ENCODE results near the gene SEMA6A. TPM values are rescaled to one million over a fixed set of nuclear protein-coding genes. Genes with fewer than 3 reads are reported as not detected.
A peak's percentile ranks its signal among the peaks of the same experiment; 100 is the strongest.

Gene SEMA6A
- total RNA-seq, 2 donors from 2014 or later: 79.6 to 328 TPM

- Mint-ChIP-seq H3K36me3 (ENCODE audit: low read depth) (no peaks in the 10 kb centered on the region), H3K9me3 (no peaks in the 10 kb centered on the region), H3K27ac (no peak overlapping the region), H3K4me1 (peaks cover 2% of the 10 kb centered on the region), H3K27me3 (ENCODE audit: insufficient read depth) (no peaks in the 10 kb centered on the region), H3K4me3 (no peak overlapping the region)
- DNase-seq: no peak
- TF ChIP-seq CTCF (conservative IDR thresholded peaks at IDR 0.05): no peak
- Histone ChIP-seq H3K9me3 (ENCODE audit: control insufficient read depth, low read length) (no peaks in the 10 kb centered on the region), H3K27ac (ENCODE audit: low read depth, low read length) (no peak overlapping the region), H3K4me3 (ENCODE audit: low read length) (no peak overlapping the region), H3K36me3 (ENCODE audit: control insufficient read depth, insufficient read depth, low read length) (no peaks in the 10 kb centered on the region), H3K27me3 (ENCODE audit: control insufficient read depth, insufficient read depth, low read length, poor library complexity, severe bottlenecking) (no peaks in the 10 kb centered on the region), H3K9ac (ENCODE audit: extremely low read depth, low read length, poor library complexity, severe bottlenecking) (no peak overlapping the region), H3K4me1 (ENCODE audit: control insufficient read depth, insufficient read depth, low read length) (no peaks in the 10 kb centered on the region)
- WGBS, 2 experiments (ENCODE audit: insufficient coverage in 1 of 2, insufficient read length in 1 of 2): 91 to 96% methylated on average over 8 to 10 of the region's 10 CpGs
Measured at GRCh38 chr5:116401576-116401975, 173.0 kb downstream of the SEMA6A start.

DNA sequence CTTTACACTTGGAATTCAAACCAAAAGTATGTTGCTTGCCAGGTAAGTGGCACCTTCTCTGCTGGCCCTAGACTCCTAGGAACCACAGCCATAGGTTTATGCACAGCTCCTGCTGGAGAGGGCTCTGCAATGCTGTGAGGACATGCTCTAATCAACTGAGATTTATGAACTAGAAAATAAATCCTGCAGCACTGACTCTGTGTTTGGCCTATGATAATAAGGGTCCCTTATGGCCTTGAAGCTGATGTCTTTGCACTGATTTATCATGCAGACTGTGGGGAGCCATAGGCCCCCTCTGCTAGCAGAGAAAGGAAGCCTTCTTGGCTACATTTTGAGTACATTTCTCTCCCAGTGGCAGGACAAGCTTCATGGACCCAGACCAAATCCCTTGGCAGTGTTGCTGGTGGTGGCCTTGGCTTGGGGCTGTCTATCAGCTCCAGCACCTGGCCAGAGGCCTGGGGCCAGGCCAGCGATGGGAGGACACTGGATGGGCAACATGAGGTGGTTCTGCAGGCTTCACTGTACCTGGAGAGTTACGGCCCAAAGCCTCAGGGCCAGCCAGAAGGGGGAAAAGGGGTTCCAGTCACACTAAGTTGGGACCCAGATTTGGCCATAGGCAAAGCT lies 178.0 kb downstream of the SEMA6A start:
- no peaks in the 10 kb centered on the region for H3K27me3 ChIP-seq (ENCODE audit: control insufficient read depth, insufficient read depth, low read length, poor library complexity, severe bottlenecking)
- peaks cover 14% of the 10 kb centered on the region for H3K4me1 ChIP-seq (ENCODE audit: control insufficient read depth, insufficient read depth, low read length)
- H3K27ac ChIP-seq (ENCODE audit: low read depth, low read length): no peak overlapping the region
- H3K36me3 ChIP-seq (ENCODE audit: control insufficient read depth, insufficient read depth, low read length): no peaks in the 10 kb centered on the region
- no peak overlapping the region for H3K9ac ChIP-seq (ENCODE audit: extremely low read depth, low read length, poor library complexity, severe bottlenecking)
- no peak for TF ChIP-seq CTCF (conservative IDR thresholded peaks at IDR 0.05)
- Mint-ChIP-seq H3K27ac (no peak overlapping the region), H3K36me3 (ENCODE audit: low read depth) (no peaks in the 10 kb centered on the region), H3K4me3 (no peak overlapping the region), H3K27me3 (ENCODE audit: insufficient read depth) (no peaks in the 10 kb centered on the region), H3K4me1 (peaks cover 24% of the 10 kb centered on the region), H3K9me3 (no peaks in the 10 kb centered on the region)
- no peak overlapping the region for H3K4me3 ChIP-seq (ENCODE audit: low read length)
- 94 to 100% methylated on average over 1 to 2 of the region's 2 CpGs for WGBS, 2 experiments (ENCODE audit: insufficient coverage in 1 of 2, insufficient read length in 1 of 2)
- no peaks in the 10 kb centered on the region for H3K9me3 ChIP-seq (ENCODE audit: control insufficient read depth, low read length)
- DNase-seq: no peak

GRCh38 chr5:116395631-116396203 lies 178.9 kb downstream of the SEMA6A start:
- no peak overlapping the region for H3K4me3 Mint-ChIP-seq
- no peaks in the 10 kb centered on the region for H3K9me3 Mint-ChIP-seq
- H3K27me3 ChIP-seq (ENCODE audit: control insufficient read depth, insufficient read depth, low read length, poor library complexity, severe bottlenecking): no peaks in the 10 kb centered on the region
- H3K27ac ChIP-seq (ENCODE audit: low read depth, low read length): peak overlapping the region; percentile 42
- WGBS, 2 experiments (ENCODE audit: insufficient coverage in 1 of 2, insufficient read length in 1 of 2): 66 to 71% methylated on average over 4 of the region's 4 CpGs
- H3K36me3 Mint-ChIP-seq (ENCODE audit: low read depth): no peaks in the 10 kb centered on the region
- H3K9ac ChIP-seq (ENCODE audit: extremely low read depth, low read length, poor library complexity, severe bottlenecking): no peak overlapping the region
- no peaks in the 10 kb centered on the region for H3K27me3 Mint-ChIP-seq (ENCODE audit: insufficient read depth)
- peaks cover 14% of the 10 kb centered on the region for H3K4me1 ChIP-seq (ENCODE audit: control insufficient read depth, insufficient read depth, low read length)
- H3K4me3 ChIP-seq (ENCODE audit: low read length): no peak overlapping the region
- DNase-seq: peak; percentile 75
- no peaks in the 10 kb centered on the region for H3K9me3 ChIP-seq (ENCODE audit: control insufficient read depth, low read length)
- peaks cover 24% of the 10 kb centered on the region for H3K4me1 Mint-ChIP-seq
- peak overlapping the region; percentile 64 for H3K27ac Mint-ChIP-seq
- H3K36me3 ChIP-seq (ENCODE audit: control insufficient read depth, insufficient read depth, low read length): no peaks in the 10 kb centered on the region
- TF ChIP-seq CTCF (conservative IDR thresholded peaks at IDR 0.05): no peak
